Endothelial cell of umbilical vein (primary cell): ENCODE data around the gene KLHL18. TPM values are rescaled to one million over a fixed set of nuclear protein-coding genes. Genes with fewer than 3 reads are reported as not detected.

Experiments used
- BruUV-seq: library from RNA; stranded (reverse); fragments of 400-500 nt; replicated peaks from 2 replicates; lab custom pipeline; 2021; lab: Mats Ljungman, UMichigan
- CTCF ChIA-PET: fragments of 300-600, 350-600 bp; sonication (Branson Sonifier 250); formaldehyde crosslinking; loops from one replicate; lab custom pipeline; 2021; ENCODE audit warnings: antibody characterized with exemption, inconsistent platforms; lab: Charles Lee
- POLR2A ChIA-PET: fragments of 300-600, 350-600 bp; sonication (Branson Sonifier 250); formaldehyde crosslinking; loops from one replicate; lab custom pipeline; 2021; ENCODE audit warnings: antibody characterized with exemption, inconsistent platforms; lab: Charles Lee
- DNase-seq: peaks from one replicate; pipeline ENCODE4 v3.0.0-alpha.2; 2011; ENCODE audit warnings: low read depth, low spot score
- FAIRE-seq: peaks from 2 replicates; lab custom pipeline; 2011; peaks lifted over from hg19 to GRCh38; lab: Jason Lieb, UNC
- H2AFZ ChIP-seq: 2 replicates; pipeline ENCODE4 v1.6.0; 2012; ENCODE audit warnings: low read depth, low read length, control low read depth, inconsistent platforms
- H3K27ac ChIP-seq: 2 replicates; pipeline ENCODE4 v1.5.1; 2011; ENCODE audit warnings: low read depth, mild to moderate bottlenecking, control low read depth, low read length, moderate library complexity; ENCODE audit not compliant: insufficient read depth
- H3K27me3 ChIP-seq, 2 experiments: 2 replicates each; pipeline versions ENCODE4 v1.6.0 to v1.6.1; 2011; ENCODE audit warnings: low read length in 2 of 2, mixed read lengths in 1 of 2; ENCODE audit not compliant: control insufficient read depth in 2 of 2, insufficient read depth in 2 of 2
- H3K36me3 ChIP-seq, 2 experiments: 2 replicates in 1 of 2; 3 replicates in 1 of 2; pipeline ENCODE4 v1.5.1; 2011; ENCODE audit warnings: low read length in 2 of 2, mild to moderate bottlenecking in 1 of 2, moderate library complexity in 1 of 2; ENCODE audit not compliant: control insufficient read depth in 2 of 2, insufficient read depth in 2 of 2; ENCODE audit errors: extremely low read depth in 1 of 2
- H3K4me1 ChIP-seq: 3 replicates; pipeline ENCODE4 v1.5.1; 2011; ENCODE audit warnings: mild to moderate bottlenecking, low read length; ENCODE audit not compliant: control insufficient read depth, insufficient read depth; ENCODE audit errors: extremely low read depth
- H3K4me2 ChIP-seq: 2 replicates; pipeline ENCODE4 v1.6.1; 2011; ENCODE audit warnings: low read length, control low read depth, mixed read lengths; ENCODE audit not compliant: insufficient read depth
- H3K4me3 ChIP-seq, 3 experiments: fragments of 200-600 bp in 1 of 3; sonication (generic), shearing (Covaris generic) in 1 of 3; replicated peaks in 1 of 3; 2 replicates each; pipeline ENCODE4 v1.5.1; 2011 to 2016; ENCODE audit warnings: control low read depth in 3 of 3, low read length in 3 of 3, mild to moderate bottlenecking in 2 of 3, inconsistent platforms in 1 of 3, low read depth in 1 of 3, moderate library complexity in 1 of 3; ENCODE audit not compliant: insufficient read depth in 1 of 3
- H3K79me2 ChIP-seq: 2 replicates; pipeline ENCODE4 v1.6.0; 2012; ENCODE audit warnings: low read length, inconsistent platforms; ENCODE audit not compliant: control insufficient read depth, insufficient read depth
- H3K9ac ChIP-seq: replicated peaks from 2 replicates; pipeline ENCODE3; 2011; ENCODE audit warnings: low read length, control low read depth; ENCODE audit not compliant: insufficient read depth; ENCODE audit errors: extremely low read depth
- H3K9me1 ChIP-seq: replicated peaks from 3 replicates; pipeline ENCODE4 v1.6.0; 2011; ENCODE audit warnings: mild to moderate bottlenecking, low read length; ENCODE audit not compliant: control insufficient read depth, insufficient read depth; ENCODE audit errors: extremely low read depth
- H3K9me3 ChIP-seq: replicated peaks from 2 replicates; pipeline ENCODE4 v1.5.1; 2012; ENCODE audit warnings: low read length, inconsistent platforms; ENCODE audit not compliant: control insufficient read depth, insufficient read depth
- H4K20me1 ChIP-seq: replicated peaks from 2 replicates; pipeline ENCODE3; 2011; ENCODE audit warnings: mild to moderate bottlenecking, low read length; ENCODE audit not compliant: control insufficient read depth, insufficient read depth; ENCODE audit errors: extremely low read depth
- CTCF ChIP-seq, 2 donors: IDR thresholded peaks; 1 replicate in 1 of 2; 2 replicates in 1 of 2; pipeline ENCODE4 v1.5.1; 2011; ENCODE audit warnings: low read length in 2 of 2, mild to moderate bottlenecking in 2 of 2, moderate library complexity in 2 of 2, control low read depth in 1 of 2, inconsistent platforms in 1 of 2, low read depth in 1 of 2; ENCODE audit not compliant: insufficient read depth in 1 of 2; ENCODE audit errors: extremely low read depth in 1 of 2
- EZH2 ChIP-seq: IDR thresholded peaks from 2 replicates; pipeline ENCODE4 v1.6.1; 2012; ENCODE audit warnings: borderline replicate concordance, low read depth, mild to moderate bottlenecking, moderate library complexity, low read length, inconsistent platforms; ENCODE audit not compliant: severe bottlenecking
- FOS ChIP-seq: IDR thresholded peaks from 2 replicates; pipeline ENCODE4 v1.6.1; 2011; ENCODE audit warnings: mild to moderate bottlenecking, low read length, moderate library complexity, borderline replicate concordance; ENCODE audit not compliant: insufficient read depth
- GATA2 ChIP-seq: IDR thresholded peaks from 2 replicates; pipeline ENCODE4 v1.7.0; 2011; ENCODE audit warnings: low read depth, mild to moderate bottlenecking, moderate library complexity, mixed read lengths, low read length; ENCODE audit not compliant: insufficient read length, insufficient read depth
- JUN ChIP-seq: IDR thresholded peaks from 2 replicates; pipeline ENCODE4 v1.6.1; 2011; ENCODE audit warnings: borderline replicate concordance, low read depth; ENCODE audit not compliant: insufficient read length, insufficient read depth
- MAX ChIP-seq: IDR thresholded peaks from 2 replicates; pipeline ENCODE4 v1.6.1; 2011; ENCODE audit not compliant: insufficient read depth, insufficient read length
- MYC ChIP-seq: IDR thresholded peaks from one replicate; pipeline ENCODE4 v1.6.1; 2011; ENCODE audit warnings: mild to moderate bottlenecking, low read depth, low read length
- POLR2A ChIP-seq: IDR thresholded peaks from 2 replicates; pipeline ENCODE4 v1.6.1; 2012; ENCODE audit warnings: low read depth, mild to moderate bottlenecking, control low read depth, low read length
- POLR2AphosphoS5 ChIP-seq: IDR thresholded peaks from 2 replicates; pipeline ENCODE4 v1.6.1; 2012; ENCODE audit warnings: low read depth, mild to moderate bottlenecking, control low read depth, low read length, moderate library complexity; ENCODE audit not compliant: insufficient read depth
- dilution Hi-C: fragments of 300-500 bp; cut with MboI; formaldehyde crosslinking; loops from one replicate; pipeline ENCODE4 v1.15.0; 2019; ENCODE audit warnings: low sequenced_read_pairs; ENCODE audit not compliant: extremely low pct_ligation_motif_present
- intact Hi-C: fragments of 100-400 bp; cut with micrococcal nuclease; formaldehyde crosslinking; loops from one replicate; pipeline ENCODE4 v1.10.0; 2022
- polyA plus RNA-seq, 4 experiments: library from polyadenylated mRNA; depleted of rRNA in 3 of 4; stranded (reverse) in 3 of 4; unstranded in 1 of 4; fragments of >200 nt; gene quantifications; 2 replicates each; pipeline versions ENCODE4 v1.2.1 to v1.2.3, GENCODE V29; 2011 to 2012; ENCODE audit warnings: missing spikeins in 1 of 4
- total RNA-seq: library from RNA; stranded (reverse); gene quantifications from 2 replicates; pipeline ENCODE4 v1.2.3, GENCODE V29; 2021

The KLHL18 gene
- total and polyA plus RNA-seq, 2 donors (not counting 3 experiments of a cell fraction or from before 2014, with no cell fraction given) = 43.4 to 58.1 TPM

- Histone ChIP-seq H3K36me3 (peaks cover 0 to 16% of the 10 kb centered on the region in 2 experiments), H3K27ac (no peak overlapping the region), H3K79me2 (no peaks in the 10 kb centered on the region), H3K4me3 (no peak overlapping the region), H3K4me1 (no peaks in the 10 kb centered on the region), H3K27me3 (no peaks in the 10 kb centered on the region), H4K20me1 (no peaks in the 10 kb centered on the region), H2AFZ (no peak overlapping the region), H3K4me2 (no peak overlapping the region), H3K9me3 (no peaks in the 10 kb centered on the region), H3K9me1 (no peaks in the 10 kb centered on the region), H3K9ac (no peak overlapping the region)
- dilution Hi-C loops (no loop called here), intact Hi-C loops (loop anchor here (1.0 to 10.0 kb wide), 6 partner anchors 42 to 617 kb away; partner anchors contain the start of genes KIF9 and KLHL18)
- no TSS peak for BruUV-seq
- TF ChIP-seq CTCF (IDR thresholded peaks at IDR 0.05; ENCODE audit: extremely low read depth in 1 of 2, insufficient read depth in 1 of 2, low read depth in 1 of 2, low read length in 2 of 2) (peak; percentile 60 to 72), MYC (no peak)
- ChIA-PET CTCF (interaction anchor here (0.6 to 2.7 kb wide), 53 partner anchors 10 to 619 kb away, joined by 3 to 37 read pairs (median 4); partner anchors contain the start of genes CCDC12, NBEAL2, PTPN23 and SETD2), POLR2A (interaction anchor here (0.6 kb wide), 2 partner anchors 46 to 185 kb away, joined by 3 to 5 read pairs; no protein-coding TSS in a partner anchor)
- FAIRE-seq (peak; percentile 95), DNase-seq (peak; percentile 77)
These were observed 41.6 kb downstream of the KLHL18 start for GRCh38 chr3:47324278-47324865.

GRCh38 chr3:47333907-47334306 lies 51.2 kb downstream of the KLHL18 start:
- no peaks in the 10 kb centered on the region for H3K4me1 ChIP-seq
- CTCF ChIA-PET = interaction anchor here (1.0 to 1.8 kb wide), 2 partner anchors 10 to 37 kb away, joined by 3 to 6 read pairs; no protein-coding TSS in a partner anchor
- no TSS peak for BruUV-seq
- H4K20me1 ChIP-seq = no peaks in the 10 kb centered on the region
- H3K79me2 ChIP-seq = no peaks in the 10 kb centered on the region
- FAIRE-seq = no peak
- TF ChIP-seq POLR2A (no peak), MAX (no peak), EZH2 (no peak), MYC (no peak), FOS (no peak), JUN (no peak), GATA2 (no peak), POLR2AphosphoS5 (no peak), CTCF (IDR thresholded peaks at IDR 0.05; ENCODE audit: extremely low read depth in 1 of 2, insufficient read depth in 1 of 2, low read depth in 1 of 2, low read length in 2 of 2) (no peak)
- no peak overlapping the region for H3K4me2 ChIP-seq
- H3K4me3 ChIP-seq = no peak overlapping the region
- intact Hi-C loops (no loop called here), dilution Hi-C loops (no loop called here)
- H3K27ac ChIP-seq = no peak overlapping the region
- no peak overlapping the region for H3K9ac ChIP-seq
- POLR2A ChIA-PET = no interaction called here
- H3K9me1 ChIP-seq = no peaks in the 10 kb centered on the region
- no peaks in the 10 kb centered on the region for H3K9me3 ChIP-seq
- peaks cover 11 to 34% of the 10 kb centered on the region in 2 experiments for H3K36me3 ChIP-seq
- no peak overlapping the region for H2AFZ ChIP-seq
- no peaks in the 10 kb centered on the region for H3K27me3 ChIP-seq
- DNase-seq = no peak
